Neural cell (in vitro differentiated cells): ENCODE measurements around the gene C8A.

Experiments used
- EP300 ChIP-seq: fragments of 450-650 bp; conservative IDR thresholded peaks from 2 replicates; pipeline ENCODE4 v1.6.1; 2014; ENCODE audit warnings: antibody characterized with exemption, mild to moderate bottlenecking, moderate library complexity; ENCODE audit not compliant: poor library complexity, severe bottlenecking
- EZH2 ChIP-seq: fragments of 200-600, 300-800 bp; shearing (Covaris generic), sonication (generic); IDR thresholded peaks from 2 replicates; pipeline ENCODE4 v1.6.1; 2014; ENCODE audit warnings: antibody characterized with exemption, low read length, borderline replicate concordance, mild to moderate bottlenecking; ENCODE audit not compliant: insufficient read depth, poor library complexity, severe bottlenecking
- POLR2AphosphoS5 ChIP-seq: IDR thresholded peaks from 2 replicates; pipeline ENCODE4 v1.6.1; 2012
- REST ChIP-seq: IDR thresholded peaks from 2 replicates; pipeline ENCODE4 v1.6.1; 2012; ENCODE audit warnings: borderline replicate concordance
- SMC3 ChIP-seq: fragments of 450-650 bp; conservative IDR thresholded peaks from 2 replicates; pipeline ENCODE4 v1.6.1; 2014; ENCODE audit warnings: antibody characterized with exemption, mild to moderate bottlenecking, moderate library complexity; ENCODE audit not compliant: poor library complexity
- TAF1 ChIP-seq: IDR thresholded peaks from 2 replicates; pipeline ENCODE4 v1.6.1; 2012; ENCODE audit warnings: low read depth
- TF ChIP-seq, protein P1 (sequence below): fragments of 450-650 bp; IDR thresholded peaks from 2 replicates; pipeline ENCODE4 v1.5.1; 2014; ENCODE audit warnings: antibody characterized with exemption, mild to moderate bottlenecking, moderate library complexity; ENCODE audit not compliant: poor library complexity, severe bottlenecking

- no peak for TF ChIP-seq EP300
- TF ChIP-seq, protein P1, sequence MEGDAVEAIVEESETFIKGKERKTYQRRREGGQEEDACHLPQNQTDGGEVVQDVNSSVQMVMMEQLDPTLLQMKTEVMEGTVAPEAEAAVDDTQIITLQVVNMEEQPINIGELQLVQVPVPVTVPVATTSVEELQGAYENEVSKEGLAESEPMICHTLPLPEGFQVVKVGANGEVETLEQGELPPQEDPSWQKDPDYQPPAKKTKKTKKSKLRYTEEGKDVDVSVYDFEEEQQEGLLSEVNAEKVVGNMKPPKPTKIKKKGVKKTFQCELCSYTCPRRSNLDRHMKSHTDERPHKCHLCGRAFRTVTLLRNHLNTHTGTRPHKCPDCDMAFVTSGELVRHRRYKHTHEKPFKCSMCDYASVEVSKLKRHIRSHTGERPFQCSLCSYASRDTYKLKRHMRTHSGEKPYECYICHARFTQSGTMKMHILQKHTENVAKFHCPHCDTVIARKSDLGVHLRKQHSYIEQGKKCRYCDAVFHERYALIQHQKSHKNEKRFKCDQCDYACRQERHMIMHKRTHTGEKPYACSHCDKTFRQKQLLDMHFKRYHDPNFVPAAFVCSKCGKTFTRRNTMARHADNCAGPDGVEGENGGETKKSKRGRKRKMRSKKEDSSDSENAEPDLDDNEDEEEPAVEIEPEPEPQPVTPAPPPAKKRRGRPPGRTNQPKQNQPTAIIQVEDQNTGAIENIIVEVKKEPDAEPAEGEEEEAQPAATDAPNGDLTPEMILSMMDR: no peak
- TF ChIP-seq SMC3: no peak
- TF ChIP-seq EZH2: no peak
- no peak for TF ChIP-seq POLR2AphosphoS5
- TF ChIP-seq TAF1: no peak
- no peak for TF ChIP-seq REST
Measured at GRCh38 chr1:56912325-56912724, 57.7 kb downstream of the C8A start.
